GM23338 (cell line): ENCODE measurements around the gene LPAR1. TPM values are rescaled to one million over a fixed set of nuclear protein-coding genes. Genes with fewer than 3 reads are reported as not detected.

Experiments
- ATAC-seq: fragments of 200-7000 bp; cut with Tn5 transposase; 3 replicates; pipeline ENCODE4 v1.9.1; 2020
- DNase-seq: peaks from one replicate; pipeline ENCODE4 v3.0.0-alpha.2; 2015; ENCODE audit warnings: low spot score
- H2AFZ ChIP-seq: fragments of 200-600 bp; sonication (generic); 2 replicates; pipeline ENCODE4 v1.8.0; 2016; ENCODE audit warnings: antibody characterized with exemption, mild to moderate bottlenecking, moderate library complexity
- H3F3A ChIP-seq: fragments of 200-600 bp; sonication (generic); replicated peaks from 2 replicates; pipeline ENCODE4 v1.8.0; 2017; ENCODE audit warnings: antibody characterized with exemption, mixed run types, low read depth
- H3K27ac ChIP-seq: fragments of 200-600 bp; sonication (generic); 2 replicates; pipeline ENCODE4 v1.6.1; 2016; ENCODE audit warnings: low read depth
- H3K27me3 ChIP-seq: fragments of 200-600 bp; sonication (generic); 2 replicates; pipeline ENCODE4 v1.8.0; 2016; ENCODE audit warnings: mild to moderate bottlenecking, mixed run types, moderate library complexity; ENCODE audit not compliant: insufficient read depth
- H3K36me3 ChIP-seq: fragments of 200-600 bp; sonication (generic); 2 replicates; pipeline ENCODE4 v1.8.0; 2016; ENCODE audit warnings: mild to moderate bottlenecking; ENCODE audit not compliant: insufficient read depth
- H3K4me1 ChIP-seq: fragments of 200-600 bp; sonication (generic); 2 replicates; pipeline ENCODE4 v1.8.0; 2016; ENCODE audit warnings: mild to moderate bottlenecking, moderate library complexity; ENCODE audit not compliant: insufficient read depth
- H3K4me2 ChIP-seq: fragments of 200-600 bp; sonication (generic); 2 replicates; pipeline ENCODE4 v1.7.1; 2017; ENCODE audit warnings: mixed run types
- H3K4me3 ChIP-seq: fragments of 200-600 bp; sonication (generic); 2 replicates; pipeline ENCODE4 v1.6.1; 2016; ENCODE audit warnings: mixed run types
- H3K79me2 ChIP-seq: fragments of 200-600 bp; sonication (generic); replicated peaks from 2 replicates; pipeline ENCODE4 v1.8.0; 2017; ENCODE audit warnings: mild to moderate bottlenecking; ENCODE audit not compliant: insufficient read depth
- H3K9me2 ChIP-seq: fragments of 200-600 bp; sonication (generic); 2 replicates; pipeline ENCODE4 v1.8.0; 2017; ENCODE audit not compliant: insufficient read depth
- H4K20me1 ChIP-seq: fragments of 200-600 bp; sonication (generic); replicated peaks from 2 replicates; pipeline ENCODE4 v1.8.0; 2017; ENCODE audit warnings: mild to moderate bottlenecking; ENCODE audit not compliant: insufficient read depth
- H3K27ac Mint-ChIP-seq: 2 replicates; pipeline ENCODE4 v1.8.0; 2020; ENCODE audit warnings: inconsistent platforms, mild to moderate bottlenecking, moderate library complexity, mixed read lengths
- H3K27me3 Mint-ChIP-seq: 3 replicates; pipeline ENCODE4 v1.8.0; 2022; ENCODE audit warnings: low read depth, mild to moderate bottlenecking, moderate library complexity, mixed read lengths, inconsistent platforms; ENCODE audit not compliant: insufficient read depth, poor library complexity
- H3K36me3 Mint-ChIP-seq: 3 replicates; pipeline ENCODE4 v1.8.0; 2021; ENCODE audit warnings: low read depth, mild to moderate bottlenecking, inconsistent platforms, moderate library complexity, mixed read lengths
- H3K4me1 Mint-ChIP-seq: 3 replicates; pipeline ENCODE4 v1.8.0; 2020; ENCODE audit warnings: mild to moderate bottlenecking, inconsistent platforms, mixed read lengths
- H3K4me3 Mint-ChIP-seq: 3 replicates; pipeline ENCODE4 v1.8.0; 2021; ENCODE audit warnings: moderate library complexity, mild to moderate bottlenecking, inconsistent platforms, mixed read lengths
- H3K9me3 Mint-ChIP-seq: 3 replicates; pipeline ENCODE4 v1.8.0; 2020; ENCODE audit warnings: moderate library complexity, mild to moderate bottlenecking, inconsistent platforms, mixed read lengths
- CTCF ChIP-seq, 2 experiments: fragments of 200-600 bp in 1 of 2; sonication (generic) in 1 of 2; conservative IDR thresholded peaks; 2 replicates each; pipeline versions ENCODE4 v1.5.1 to v1.6.1; 2016 to 2017; ENCODE audit warnings: antibody characterized with exemption in 2 of 2, low read depth in 2 of 2, mild to moderate bottlenecking in 2 of 2, moderate library complexity in 1 of 2
- EZH2 ChIP-seq: fragments of 200-600 bp; sonication (generic); IDR thresholded peaks from one replicate; pipeline ENCODE4 v1.8.0; 2017; ENCODE audit warnings: antibody characterized with exemption, mild to moderate bottlenecking, low read depth; ENCODE audit not compliant: unreplicated experiment
- JUNB ChIP-seq: IDR thresholded peaks from one replicate; pipeline ENCODE4 v1.6.1; 2016; ENCODE audit warnings: antibody characterized with exemption; ENCODE audit not compliant: unreplicated experiment
- NANOG ChIP-seq: IDR thresholded peaks from 2 replicates; pipeline ENCODE4 v1.6.1; 2016; ENCODE audit warnings: antibody characterized with exemption, borderline replicate concordance
- REST ChIP-seq: IDR thresholded peaks from one replicate; pipeline ENCODE4 v1.6.1; 2018; ENCODE audit warnings: antibody characterized with exemption; ENCODE audit not compliant: unreplicated experiment
- STAT1 ChIP-seq: IDR thresholded peaks from one replicate; pipeline ENCODE4 v1.6.1; 2016; ENCODE audit warnings: antibody characterized with exemption; ENCODE audit not compliant: unreplicated experiment
- ZNF114 ChIP-seq: fragments of 250-450 bp; sonication (Bioruptor Pico); IDR thresholded peaks from 2 replicates; pipeline ENCODE4 v1.5.0; 2020; ENCODE audit warnings: mild to moderate bottlenecking, moderate library complexity
- ZNF331 ChIP-seq: fragments of 250-450 bp; sonication (Bioruptor Pico); IDR thresholded peaks from 2 replicates; pipeline ENCODE4 v1.5.0; 2020; ENCODE audit warnings: low read depth, mild to moderate bottlenecking, moderate library complexity
- ZNF462 ChIP-seq: fragments of 250-450 bp; sonication (Bioruptor Pico); IDR thresholded peaks from 2 replicates; pipeline ENCODE4 v1.5.0; 2020; ENCODE audit warnings: mild to moderate bottlenecking, moderate library complexity
- polyA plus RNA-seq: library from polyadenylated mRNA; unstranded; fragments of >200 nt; fragmentation: Nextera tagmentation; extraction: Ambion mirVana; gene quantifications from 2 replicates; pipeline ENCODE4 v1.2.1, GENCODE V29; 2016
- total RNA-seq: library from RNA; depleted of rRNA; stranded (reverse); fragments of >200 nt; shearing (Covaris generic); gene quantifications from 2 replicates; pipeline ENCODE4 v1.2.3, GENCODE V29; 2014
- TF ChIP-seq, protein P1 (sequence below): IDR thresholded peaks from 2 replicates; pipeline ENCODE4 v1.6.1; 2016; ENCODE audit warnings: antibody characterized with exemption

The LPAR1 gene
- total and polyA plus RNA-seq, 2 experiments from 2014 or later = 1.0 to 3.8 TPM

DNA sequence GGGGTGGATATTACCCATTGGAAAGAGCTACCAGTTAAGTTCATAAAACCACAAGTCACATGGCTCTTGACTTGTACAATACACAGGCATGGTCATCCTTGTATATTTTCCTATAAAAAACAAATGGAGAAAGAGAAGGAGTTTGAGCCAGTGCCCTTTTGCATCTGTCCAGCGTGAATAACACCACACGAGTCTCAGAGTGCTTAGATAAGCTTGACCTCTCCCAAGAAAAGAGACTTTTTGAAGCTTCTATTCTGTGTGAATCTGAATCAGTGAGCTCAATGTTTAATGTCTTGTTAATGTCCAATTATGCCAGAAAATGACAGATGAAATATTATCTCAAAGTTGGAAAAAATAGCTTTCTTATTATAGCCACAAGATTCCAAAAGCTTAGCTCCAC, 30.9 kb upstream of the LPAR1 start:
- Mint-ChIP-seq H3K4me3 (no peak overlapping the region), H3K36me3 (no peaks in the 10 kb centered on the region), H3K9me3 (no peaks in the 10 kb centered on the region), H3K27ac (no peak overlapping the region), H3K4me1 (peaks cover 5% of the 10 kb centered on the region; the same call in 2 of the 3 replicates), H3K27me3 (peaks cover 5% of the 10 kb centered on the region)
- no peak overlapping the region for H3K4me2 ChIP-seq
- no peaks in the 10 kb centered on the region for H3K36me3 ChIP-seq
- H3K4me3 ChIP-seq = no peak overlapping the region
- no peaks in the 10 kb centered on the region for H3K79me2 ChIP-seq
- H4K20me1 ChIP-seq = no peaks in the 10 kb centered on the region
- ATAC-seq (no peak), DNase-seq (no peak)
- H3K27ac ChIP-seq = no peak overlapping the region
- H2AFZ ChIP-seq = no peak overlapping the region
- no peaks in the 10 kb centered on the region for H3F3A ChIP-seq
- H3K27me3 ChIP-seq = no peaks in the 10 kb centered on the region
- peaks cover 12% of the 10 kb centered on the region for H3K4me1 ChIP-seq
- H3K9me2 ChIP-seq = no peaks in the 10 kb centered on the region
- no peak for TF ChIP-seq STAT1
- no peak for TF ChIP-seq EZH2
- no peak for TF ChIP-seq NANOG
- TF ChIP-seq REST = no peak

- ATAC-seq = no peak
- no peak for TF ChIP-seq STAT1
- no peak for TF ChIP-seq CTCF (conservative IDR thresholded peaks at IDR 0.05; ENCODE audit: low read depth in 2 of 2)
- TF ChIP-seq, protein P1, sequence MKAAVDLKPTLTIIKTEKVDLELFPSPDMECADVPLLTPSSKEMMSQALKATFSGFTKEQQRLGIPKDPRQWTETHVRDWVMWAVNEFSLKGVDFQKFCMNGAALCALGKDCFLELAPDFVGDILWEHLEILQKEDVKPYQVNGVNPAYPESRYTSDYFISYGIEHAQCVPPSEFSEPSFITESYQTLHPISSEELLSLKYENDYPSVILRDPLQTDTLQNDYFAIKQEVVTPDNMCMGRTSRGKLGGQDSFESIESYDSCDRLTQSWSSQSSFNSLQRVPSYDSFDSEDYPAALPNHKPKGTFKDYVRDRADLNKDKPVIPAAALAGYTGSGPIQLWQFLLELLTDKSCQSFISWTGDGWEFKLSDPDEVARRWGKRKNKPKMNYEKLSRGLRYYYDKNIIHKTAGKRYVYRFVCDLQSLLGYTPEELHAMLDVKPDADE = no peak
- TF ChIP-seq ZNF114 (CRISPR knock-in tag) = no peak
- TF ChIP-seq ZNF331 (CRISPR knock-in tag) = no peak
- no peak for TF ChIP-seq JUNB
- no peak for TF ChIP-seq NANOG
- TF ChIP-seq EZH2 = no peak
- TF ChIP-seq ZNF462 (CRISPR knock-in tag) = no peak
Measured at GRCh38 chr9:111068771-111069170, 30.5 kb upstream of the LPAR1 start.

More at GRCh38 chr9:111068771-111069170, 30.5 kb upstream of the LPAR1 start:
- H3K9me3 Mint-ChIP-seq = no peaks in the 10 kb centered on the region
- H3K27me3 Mint-ChIP-seq = peaks cover 5% of the 10 kb centered on the region
- H3K9me2 ChIP-seq = no peaks in the 10 kb centered on the region
- H3K36me3 Mint-ChIP-seq = no peaks in the 10 kb centered on the region
- H3K27ac ChIP-seq = no peak overlapping the region
- no peak overlapping the region; the same call in 1 of the 2 replicates for H2AFZ ChIP-seq
- DNase-seq = no peak
- no peaks in the 10 kb centered on the region for H3K27me3 ChIP-seq
- H3K4me3 Mint-ChIP-seq = no peak overlapping the region
- no peaks in the 10 kb centered on the region for H3K79me2 ChIP-seq
- H4K20me1 ChIP-seq = no peaks in the 10 kb centered on the region
- H3K4me3 ChIP-seq = no peak overlapping the region
- no peak overlapping the region for H3K27ac Mint-ChIP-seq
- no peak overlapping the region for H3K4me2 ChIP-seq
- peaks cover 5% of the 10 kb centered on the region; the same call in 2 of the 3 replicates for H3K4me1 Mint-ChIP-seq
- no peaks in the 10 kb centered on the region for H3F3A ChIP-seq
- peaks cover 12% of the 10 kb centered on the region for H3K4me1 ChIP-seq
- no peaks in the 10 kb centered on the region for H3K36me3 ChIP-seq
